Skeletal muscle cell (primary cell): ENCODE measurements around the gene SYNDIG1.
A peak's percentile ranks its signal among the peaks of the same experiment; 100 is the strongest.

Source experiments
- DNase-seq: peaks from one replicate; pipeline ENCODE4 v3.0.0-alpha.2; 2010; ENCODE audit warnings: low read depth
- H3K4me3 ChIP-seq: 2 replicates; pipeline ENCODE4 v1.5.1; 2011; ENCODE audit warnings: low read depth, mild to moderate bottlenecking, control low read depth, low read length, moderate library complexity

The SYNDIG1 gene

DNA sequence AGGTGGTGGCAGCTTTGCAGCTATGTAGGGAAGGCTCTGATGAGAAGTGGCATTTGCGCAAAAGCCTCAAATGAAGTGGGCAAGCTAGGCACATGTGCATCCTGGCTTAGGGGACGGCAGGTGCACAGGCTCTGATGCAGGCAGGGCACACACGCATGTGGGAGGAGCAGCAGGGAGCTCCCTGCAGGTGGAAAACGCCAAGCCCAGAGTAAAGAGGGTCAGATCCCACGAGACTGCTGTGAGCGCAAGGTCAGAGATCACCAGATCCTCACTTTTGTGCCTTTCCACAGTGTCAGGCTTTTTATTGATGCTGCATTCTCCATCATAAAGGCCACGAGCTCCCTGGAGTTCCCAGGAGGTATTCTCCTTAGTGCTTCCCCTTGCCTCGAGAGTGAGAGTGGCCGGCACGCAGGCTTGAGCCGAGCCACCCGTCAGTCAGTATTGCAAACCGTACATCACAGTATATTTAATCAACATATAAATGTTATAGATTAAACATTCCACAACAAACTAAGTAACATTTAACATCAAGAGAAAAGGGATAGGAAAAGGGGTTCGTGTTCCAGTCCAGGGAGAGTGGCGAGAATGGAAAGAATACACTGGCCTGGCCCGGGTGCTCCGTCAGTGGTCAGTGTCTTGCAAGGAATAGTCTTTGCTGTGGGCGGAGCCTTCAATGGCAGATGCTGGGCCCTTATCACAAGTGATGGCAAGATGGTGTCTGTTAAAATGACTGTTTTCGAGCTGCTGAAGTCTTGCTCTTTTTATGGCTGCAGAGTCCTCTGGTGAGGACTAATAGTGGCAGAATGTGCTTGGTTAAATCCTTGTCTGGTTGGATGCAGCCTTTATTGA is 109.4 kb downstream of the SYNDIG1 start:
- no peak for DNase-seq
- H3K4me3 ChIP-seq = no peak overlapping the region

GRCh38 chr20:24579475-24579874 is 110.0 kb downstream of the SYNDIG1 start:
- DNase-seq = no peak
- no peak overlapping the region for H3K4me3 ChIP-seq

GRCh38 chr20:24580006-24580405 is 110.6 kb downstream of the SYNDIG1 start:
- peak; percentile 43 for DNase-seq
- no peak overlapping the region for H3K4me3 ChIP-seq

DNA sequence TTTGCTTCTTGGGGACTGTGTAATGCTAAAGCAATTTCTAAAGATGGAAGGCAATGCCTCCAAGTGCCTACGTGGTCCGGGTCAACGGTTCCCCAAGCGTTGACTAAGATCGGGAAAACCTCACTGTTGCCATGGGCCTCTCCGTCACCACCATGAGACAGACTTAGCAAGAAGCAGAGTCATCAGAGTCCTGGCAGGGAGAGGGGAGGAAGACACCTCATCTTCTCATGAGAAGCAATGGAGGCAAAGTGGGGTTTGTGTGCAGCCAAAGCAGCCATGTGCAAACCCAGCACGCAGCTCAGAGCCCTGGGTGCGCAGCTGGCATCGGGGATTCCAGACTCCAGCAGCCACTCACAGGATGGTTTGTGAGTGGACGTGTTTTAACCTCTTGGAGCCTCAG is 111.4 kb downstream of the SYNDIG1 start:
- H3K4me3 ChIP-seq = no peak overlapping the region
- no peak for DNase-seq

GRCh38 chr20:24581443-24582170 is 112.2 kb downstream of the SYNDIG1 start:
- no peak overlapping the region for H3K4me3 ChIP-seq

DNA sequence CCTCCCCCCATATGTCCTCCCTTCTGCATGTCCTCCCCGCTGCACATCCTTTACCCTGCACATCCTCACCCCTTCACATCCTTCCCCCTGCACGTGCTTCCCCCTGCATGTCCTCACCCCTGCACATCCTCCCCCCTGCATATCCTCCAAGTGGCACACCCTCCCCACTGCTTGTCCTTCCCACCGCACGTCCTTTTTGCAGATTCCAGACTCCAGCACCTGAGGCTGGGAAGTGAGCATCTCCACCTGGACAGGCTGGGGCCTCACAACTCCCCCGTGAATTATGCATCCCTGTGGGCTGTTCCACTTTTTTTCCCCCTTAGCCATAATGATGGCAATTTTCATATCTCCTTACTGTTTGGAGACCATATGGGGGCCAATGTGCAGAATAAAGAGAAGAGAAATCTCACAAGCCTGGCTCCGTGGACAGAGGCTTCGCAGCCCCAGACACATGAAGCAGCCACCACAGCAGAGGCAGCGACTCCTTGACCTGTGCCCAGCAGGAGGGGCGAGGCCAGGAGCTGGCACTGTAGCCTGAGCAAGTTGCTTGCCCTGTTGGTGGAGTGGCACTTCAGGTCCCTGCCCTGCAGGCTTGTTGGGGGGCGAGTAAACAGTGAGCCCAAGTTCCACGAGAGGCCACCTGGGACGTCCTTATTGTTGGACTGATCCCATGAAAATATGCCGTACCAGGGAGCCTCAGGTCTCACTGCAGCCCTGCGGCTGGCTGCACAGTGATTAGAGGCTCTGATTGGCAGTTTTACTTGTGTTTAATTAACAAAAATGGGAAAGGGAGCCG is 113.1 kb downstream of the SYNDIG1 start:
- H3K4me3 ChIP-seq = no peak overlapping the region
- no peak for DNase-seq

More at GRCh38 chr20:24581443-24582170, 112.2 kb downstream of the SYNDIG1 start:
- no peak for DNase-seq

DNA sequence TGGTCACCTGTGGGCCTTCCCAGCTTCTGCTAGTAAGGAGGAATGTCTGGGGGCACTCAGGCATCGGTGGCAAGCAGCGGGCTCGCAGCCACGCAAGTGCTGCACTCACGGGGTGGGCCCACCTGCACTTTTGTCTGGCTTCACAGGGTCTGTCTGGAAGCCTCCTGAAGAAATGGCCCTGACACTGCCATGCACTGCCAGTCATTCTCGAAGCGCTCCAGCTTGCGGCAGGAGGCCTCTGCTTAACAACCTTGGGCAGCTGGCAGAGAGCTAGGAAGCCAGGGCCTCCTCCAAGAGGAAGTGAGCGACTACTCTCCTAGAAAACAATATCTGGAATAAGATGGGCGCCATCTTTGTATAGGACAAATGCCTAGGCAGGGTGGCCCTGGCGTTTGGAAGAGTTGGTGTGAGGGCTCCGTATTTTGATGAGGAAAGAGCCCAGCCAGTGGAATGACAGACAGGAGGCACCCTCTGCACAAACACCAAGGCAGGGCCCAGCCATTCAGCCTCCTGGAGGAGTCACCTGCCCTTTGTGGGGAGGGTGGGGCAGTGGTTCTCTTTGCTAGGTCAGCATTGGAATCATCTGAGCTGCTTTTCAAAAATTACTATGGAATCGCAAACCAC is 113.9 kb downstream of the SYNDIG1 start:
- H3K4me3 ChIP-seq = no peak overlapping the region

DNA sequence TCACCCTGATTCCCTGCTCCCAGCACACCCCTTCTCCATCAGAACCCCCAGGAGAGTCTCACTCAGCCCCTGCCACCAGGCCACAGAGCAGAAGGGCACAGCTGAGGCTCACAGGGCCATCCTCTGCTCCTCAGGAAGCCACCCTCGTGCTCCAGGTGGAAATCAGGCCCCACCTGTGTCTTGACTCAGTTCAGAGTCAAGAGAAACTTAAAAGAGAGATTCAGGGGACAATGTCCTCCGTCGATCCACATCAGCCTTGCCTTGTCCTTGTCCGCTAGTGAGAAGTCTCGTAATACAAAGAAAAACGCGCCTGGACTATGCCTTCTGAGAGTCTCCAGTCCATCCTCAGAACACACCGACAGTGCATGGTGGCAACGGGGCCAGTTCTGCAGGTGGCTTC is 114.6 kb downstream of the SYNDIG1 start:
- no peak for DNase-seq
- no peak overlapping the region for H3K4me3 ChIP-seq

More for the DNA sequence above, 113.9 kb downstream of the SYNDIG1 start:
- no peak for DNase-seq

DNA sequence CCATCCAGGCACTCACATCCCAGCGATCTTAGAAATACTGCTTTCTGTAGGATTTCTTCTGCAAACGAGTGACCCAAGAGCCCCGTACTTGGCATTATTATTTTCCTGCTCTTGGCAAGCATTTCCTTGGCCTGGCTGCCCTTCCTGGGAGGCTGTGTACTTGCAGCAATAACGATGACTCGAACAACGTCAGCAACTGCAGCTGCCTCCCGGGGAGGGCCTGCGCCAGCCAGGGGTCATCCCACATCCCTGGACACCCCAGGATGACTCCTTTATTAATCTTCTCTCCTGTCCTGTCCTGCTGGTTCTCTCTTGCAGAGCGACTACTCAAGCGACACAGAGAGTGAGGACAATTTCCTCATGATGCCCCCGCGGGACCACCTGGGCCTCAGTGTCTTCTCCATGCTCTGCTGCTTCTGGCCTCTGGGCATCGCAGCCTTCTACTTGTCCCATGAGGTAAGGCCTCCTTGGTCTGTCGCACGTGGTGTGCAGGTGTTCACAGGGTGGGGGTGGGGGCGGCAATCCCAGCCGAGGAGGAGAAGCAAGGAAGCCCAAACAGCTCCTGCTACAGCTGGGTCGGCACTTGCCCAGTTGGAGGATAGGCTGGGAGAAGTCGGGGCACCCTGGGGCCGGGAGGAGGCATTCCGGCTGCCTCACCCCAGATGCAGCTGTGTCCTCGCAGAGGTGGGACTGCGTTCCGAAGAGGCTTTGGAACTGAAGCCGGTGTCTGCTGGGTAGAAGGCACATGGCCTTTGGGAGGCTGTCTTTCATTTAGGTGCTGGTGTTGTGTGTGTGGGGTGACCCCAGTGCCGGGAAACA is 115.3 kb downstream of the SYNDIG1 start:
- H3K4me3 ChIP-seq = no peak overlapping the region
- peak; percentile 70 for DNase-seq

- no peak for DNase-seq
- H3K4me3 ChIP-seq = no peak overlapping the region
Observed at GRCh38 chr20:24585796-24586522, 116.5 kb downstream of the SYNDIG1 start.

DNA sequence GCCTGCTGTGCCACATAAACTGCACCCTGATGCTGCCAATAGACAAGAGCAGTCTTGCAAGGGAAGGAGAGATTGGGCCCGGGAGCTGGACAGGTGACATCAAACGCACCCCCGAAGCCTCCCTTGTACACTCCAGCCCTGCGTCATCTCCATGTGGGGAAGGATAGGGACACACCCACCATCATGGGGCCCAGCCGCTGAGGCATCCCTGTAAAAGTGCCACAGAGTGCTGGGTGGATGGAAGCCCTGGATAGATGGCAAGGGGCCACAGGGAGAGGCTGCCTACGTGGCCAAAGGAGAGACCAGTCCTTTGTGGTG is 117.1 kb downstream of the SYNDIG1 start:
- H3K4me3 ChIP-seq = no peak overlapping the region
- DNase-seq = no peak

- H3K4me3 ChIP-seq = no peak overlapping the region
- DNase-seq = no peak
Observed at GRCh38 chr20:24587384-24588046, 118.1 kb downstream of the SYNDIG1 start.

DNA sequence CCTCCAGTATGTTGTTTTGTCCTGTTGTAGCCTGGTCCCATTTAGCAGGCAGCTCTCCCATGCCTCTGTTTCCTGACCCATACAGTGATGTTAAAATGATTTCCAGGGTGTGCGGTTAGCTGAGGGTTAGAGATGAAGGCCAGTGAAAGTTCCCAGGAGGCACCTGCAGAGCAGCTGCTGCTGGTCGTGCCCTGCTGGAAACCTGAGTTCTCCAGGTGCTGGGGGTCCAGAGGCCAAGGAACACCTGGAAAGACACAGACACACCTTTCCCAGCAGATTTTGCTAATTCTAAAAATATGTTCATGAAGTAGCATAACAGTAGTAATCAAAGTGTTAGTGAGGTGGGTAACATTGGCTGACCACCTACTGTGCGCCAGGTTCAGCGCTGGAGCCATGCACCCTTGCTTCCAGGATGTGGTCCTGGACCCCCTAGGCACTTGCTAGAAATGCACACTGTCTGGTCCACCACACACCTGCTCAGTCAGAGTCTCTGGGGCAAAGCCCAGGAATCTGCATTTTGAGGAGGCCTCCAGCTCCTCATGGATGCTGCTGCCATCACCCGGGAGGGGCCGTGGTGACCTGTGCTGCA is 118.7 kb downstream of the SYNDIG1 start:
- H3K4me3 ChIP-seq = no peak overlapping the region
- DNase-seq = no peak

- H3K4me3 ChIP-seq = no peak overlapping the region
- DNase-seq = no peak
Observed at GRCh38 chr20:24588725-24589340, 119.4 kb downstream of the SYNDIG1 start.

- H3K4me3 ChIP-seq = no peak overlapping the region
- DNase-seq = no peak
Observed at GRCh38 chr20:24589381-24589780, 120.0 kb downstream of the SYNDIG1 start.

DNA sequence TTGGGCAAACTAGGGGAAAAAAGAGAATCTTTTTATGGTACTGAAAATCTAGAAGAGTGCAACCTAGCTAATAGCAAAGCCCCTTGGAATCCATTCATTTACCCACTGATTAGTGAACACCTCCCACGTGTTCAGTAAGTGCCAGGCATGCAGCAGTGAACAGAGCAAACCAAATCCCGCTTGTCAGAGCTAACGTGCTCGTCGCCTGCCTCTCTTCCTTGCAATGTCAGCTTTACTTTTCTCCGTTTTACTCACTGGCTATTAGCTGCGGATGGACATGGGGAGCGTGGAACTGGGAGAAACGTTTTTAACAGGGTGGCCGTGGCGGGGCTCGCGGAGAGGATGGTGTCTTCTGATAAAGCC is 120.4 kb downstream of the SYNDIG1 start:
- no peak overlapping the region for H3K4me3 ChIP-seq
- no peak for DNase-seq
